ENCODE measurements around the gene ARHGAP15.

Gene ARHGAP15

DNA sequence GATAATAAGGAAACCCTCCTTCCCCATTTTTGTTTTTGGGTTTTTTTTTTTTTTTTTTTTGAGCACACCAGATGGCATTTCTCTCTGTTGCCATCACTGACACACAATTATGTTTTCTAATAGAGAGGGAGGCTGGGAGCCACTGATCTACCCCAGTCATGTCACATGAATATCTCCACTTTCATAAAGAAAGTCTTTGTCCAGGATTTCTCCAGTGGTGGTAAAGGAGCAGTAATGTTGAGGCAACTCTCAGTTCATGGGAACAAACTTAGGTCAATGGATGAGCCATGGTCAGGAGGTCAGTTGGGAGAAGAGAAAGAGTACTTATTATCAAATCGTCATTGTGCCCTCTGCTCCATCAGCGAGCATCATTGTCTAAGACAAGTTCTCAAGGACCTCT, 603.7 kb downstream of the ARHGAP15 start:
- DNase-seq: no peak

DNA sequence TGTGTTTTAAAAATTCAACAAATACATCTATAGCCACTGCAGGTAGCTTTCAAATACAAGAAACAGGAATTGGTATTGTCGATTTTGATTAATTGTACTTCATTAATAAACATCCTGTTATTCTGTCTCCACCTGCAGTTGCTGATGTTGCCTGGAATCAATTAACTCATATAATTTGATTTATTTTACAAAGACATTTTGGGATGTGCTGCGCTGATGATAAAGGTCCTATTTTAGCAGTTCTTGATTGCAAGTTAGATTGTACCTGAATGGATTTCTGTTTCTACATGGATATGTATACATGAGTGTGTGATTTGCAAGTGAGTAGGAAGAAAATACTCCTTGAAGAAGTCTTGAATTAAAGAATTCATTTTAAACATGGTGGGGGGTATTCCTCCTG, 605.3 kb downstream of the ARHGAP15 start:
- no peak for DNase-seq

DNA sequence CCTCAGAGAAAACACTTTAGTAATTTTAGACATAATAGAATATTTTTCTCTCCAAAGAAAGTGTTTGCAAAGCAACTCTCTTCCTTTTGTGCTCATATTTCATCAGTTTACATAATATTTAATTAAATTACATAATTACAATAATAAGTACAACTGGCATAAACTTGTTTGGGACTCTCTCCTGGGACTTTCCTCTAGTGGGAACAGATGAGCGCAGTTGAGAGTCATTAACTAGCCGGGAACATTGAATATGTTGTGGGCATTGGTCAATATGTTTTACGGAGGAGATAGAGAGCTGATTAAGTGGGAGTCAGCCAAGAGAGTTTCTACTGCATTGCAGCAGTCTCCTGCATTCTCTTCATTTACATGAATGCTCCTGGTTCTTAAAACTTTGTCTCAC, 607.7 kb downstream of the ARHGAP15 start:
- no peak for DNase-seq

DNA sequence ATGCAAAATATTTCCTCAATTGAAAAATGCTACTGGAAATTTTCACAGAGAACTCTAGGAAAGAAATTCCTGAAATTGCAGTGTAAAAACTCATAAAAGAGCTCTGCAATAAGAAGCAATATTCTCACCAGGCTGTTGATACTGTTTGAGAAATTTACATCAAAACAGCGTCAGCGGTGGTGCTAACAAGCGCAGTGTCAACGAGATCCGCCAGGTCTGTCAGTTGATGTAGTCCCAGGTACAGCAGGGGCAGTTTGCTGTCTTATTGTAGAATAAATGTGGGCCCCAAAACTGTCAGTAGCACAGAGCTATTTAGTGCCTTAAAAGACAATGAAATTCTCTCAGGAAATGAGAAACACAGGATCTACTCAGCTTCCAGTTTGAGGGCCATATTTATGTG, 611.2 kb downstream of the ARHGAP15 start:
- no peak for DNase-seq

DNA sequence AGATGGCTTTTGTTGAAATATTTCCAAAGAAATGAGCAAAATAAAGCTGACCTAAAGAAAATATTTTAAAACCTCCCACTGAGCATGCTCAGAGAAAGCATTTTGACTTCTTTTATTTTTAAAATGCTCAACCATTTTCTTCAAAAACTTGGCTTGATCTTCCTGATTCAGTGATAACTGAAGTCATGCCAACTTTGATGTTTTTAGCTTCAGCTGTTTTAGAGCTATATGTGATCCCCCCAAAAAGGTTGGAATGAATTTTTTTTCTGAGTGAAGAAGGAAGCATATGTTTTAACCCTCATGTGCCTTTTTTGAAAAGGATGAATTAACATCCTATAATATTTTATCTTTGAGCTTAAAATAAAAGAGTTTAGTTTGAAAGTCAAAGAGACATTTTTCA, 612.0 kb downstream of the ARHGAP15 start:
- DNase-seq: no peak

DNA sequence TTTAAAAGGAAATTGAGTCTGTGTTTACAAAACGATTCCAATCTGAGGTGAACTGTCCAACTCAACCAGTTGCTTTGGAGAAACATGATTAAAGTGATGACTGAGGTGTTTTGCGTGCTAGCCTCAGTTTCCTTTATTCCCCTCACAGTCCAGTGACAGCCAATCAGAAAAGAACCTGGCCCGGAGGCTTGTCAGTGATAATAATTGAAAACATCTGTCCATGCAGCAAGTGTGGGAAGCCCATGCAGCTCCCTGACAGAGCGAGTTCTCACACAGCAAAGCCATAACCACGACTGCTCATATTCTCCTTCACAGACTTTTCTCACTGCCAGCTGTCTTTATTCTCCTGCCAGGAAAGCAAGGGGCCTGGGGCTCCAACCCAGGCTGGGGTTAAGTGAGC, 613.4 kb downstream of the ARHGAP15 start:
- DNase-seq: no peak

DNA sequence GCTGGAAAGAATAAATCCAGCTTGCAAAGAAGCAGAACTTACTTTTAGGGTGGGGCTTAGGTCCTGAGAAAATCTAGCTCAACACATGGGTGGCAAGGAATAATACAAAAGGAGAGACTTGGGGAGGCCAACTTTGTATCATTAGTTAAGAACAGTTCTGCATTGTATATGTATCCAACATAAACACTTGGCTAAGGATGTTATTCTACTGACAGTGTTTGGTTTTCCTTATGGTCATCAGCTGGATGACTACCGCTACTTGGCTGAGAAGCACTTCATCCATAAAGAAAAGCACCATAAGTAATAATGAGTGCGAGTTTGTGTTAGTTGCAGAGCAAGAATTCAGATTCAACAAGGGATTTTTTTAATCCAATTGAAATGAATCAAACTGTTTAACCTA, 614.9 kb downstream of the ARHGAP15 start:
- DNase-seq: no peak

DNA sequence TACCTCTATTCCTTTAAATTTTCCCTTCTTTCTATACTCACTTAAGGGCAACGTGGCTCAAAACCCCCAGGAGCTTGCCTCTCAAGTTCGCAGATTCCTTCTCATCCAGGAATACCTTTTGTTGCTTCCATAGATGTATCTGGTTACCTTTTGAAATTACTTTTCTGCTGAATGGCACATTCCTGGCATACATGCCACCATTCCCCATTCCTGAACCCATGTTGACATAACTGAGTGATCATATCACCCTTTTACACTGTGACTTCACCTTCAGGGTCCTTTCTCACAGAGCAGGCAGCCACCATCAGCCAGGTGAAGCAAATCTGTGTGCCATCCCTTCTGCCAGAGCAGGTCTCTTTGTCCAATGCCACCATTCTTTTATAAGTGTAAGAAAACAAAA, 615.8 kb downstream of the ARHGAP15 start:
- DNase-seq: no peak

DNA sequence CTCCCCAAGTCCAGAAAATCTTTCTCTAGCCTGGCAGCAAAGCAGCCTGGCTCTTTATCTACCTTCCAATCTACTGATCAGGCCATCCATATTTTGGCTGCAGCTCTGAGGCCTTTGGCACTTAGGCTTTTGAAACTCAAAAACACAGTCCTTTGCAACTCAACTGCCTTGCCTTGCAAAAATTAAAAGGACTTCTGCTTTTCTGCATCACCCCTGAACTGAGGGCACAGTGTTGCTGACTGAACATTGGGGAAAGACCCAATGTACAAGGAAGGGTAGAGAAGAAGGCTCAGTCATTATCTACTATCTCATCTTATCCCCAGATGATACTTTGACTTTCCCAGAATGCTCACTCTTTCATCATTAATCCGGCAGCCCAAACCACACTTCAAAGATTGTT, 625.5 kb downstream of the ARHGAP15 start:
- no peak for DNase-seq

DNA sequence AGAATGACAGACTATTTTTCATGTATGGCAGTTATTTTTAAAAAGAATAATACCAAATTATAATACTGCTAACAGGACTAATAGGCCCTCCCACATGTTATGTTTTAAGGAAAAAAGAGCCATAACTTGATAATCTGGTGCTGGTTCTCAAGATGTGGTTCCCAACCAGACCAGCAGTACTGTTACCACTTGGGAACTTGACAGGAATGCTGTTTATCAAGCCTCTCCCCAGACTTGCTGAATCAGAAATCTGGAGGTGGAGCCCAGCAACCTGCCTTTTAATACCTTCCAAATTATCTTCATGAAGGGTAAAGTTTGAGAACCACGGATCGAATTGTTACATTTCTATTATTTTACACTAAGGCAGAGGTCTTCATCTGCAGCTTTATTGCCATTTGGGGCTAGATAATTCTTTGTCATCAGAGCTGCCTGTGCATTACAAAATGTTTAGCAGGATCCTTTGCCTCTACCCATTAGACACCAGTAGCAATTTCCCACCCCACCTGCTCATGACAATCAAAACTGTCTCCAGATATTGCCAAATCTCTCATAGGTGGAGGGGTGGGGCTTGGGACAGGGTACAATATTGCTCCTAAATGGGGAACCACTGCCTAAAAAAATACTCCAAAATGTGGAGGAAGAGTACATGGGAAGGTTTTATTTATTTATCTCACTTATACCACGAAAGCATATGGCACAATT, 629.6 kb downstream of the ARHGAP15 start:
- DNase-seq: no peak

DNA sequence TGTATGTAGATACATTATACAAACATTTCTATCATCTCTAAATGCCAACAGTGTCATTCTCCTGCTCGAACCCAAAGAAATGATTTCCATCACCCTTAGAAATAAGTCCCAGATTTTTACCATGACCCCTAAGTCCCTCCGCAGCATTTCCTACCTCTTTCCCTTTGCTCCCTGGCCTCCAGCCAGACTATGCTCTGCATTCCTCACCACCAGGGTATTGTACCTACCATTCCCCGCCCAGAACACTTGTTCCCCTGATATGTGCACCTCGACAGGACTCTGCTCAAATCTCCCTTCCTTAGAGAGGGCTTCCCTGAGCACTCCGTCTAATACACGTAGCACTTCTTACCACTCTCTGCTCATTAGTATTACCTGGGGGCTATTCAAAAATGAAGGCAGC, 630.2 kb downstream of the ARHGAP15 start:
- DNase-seq: no peak

DNA sequence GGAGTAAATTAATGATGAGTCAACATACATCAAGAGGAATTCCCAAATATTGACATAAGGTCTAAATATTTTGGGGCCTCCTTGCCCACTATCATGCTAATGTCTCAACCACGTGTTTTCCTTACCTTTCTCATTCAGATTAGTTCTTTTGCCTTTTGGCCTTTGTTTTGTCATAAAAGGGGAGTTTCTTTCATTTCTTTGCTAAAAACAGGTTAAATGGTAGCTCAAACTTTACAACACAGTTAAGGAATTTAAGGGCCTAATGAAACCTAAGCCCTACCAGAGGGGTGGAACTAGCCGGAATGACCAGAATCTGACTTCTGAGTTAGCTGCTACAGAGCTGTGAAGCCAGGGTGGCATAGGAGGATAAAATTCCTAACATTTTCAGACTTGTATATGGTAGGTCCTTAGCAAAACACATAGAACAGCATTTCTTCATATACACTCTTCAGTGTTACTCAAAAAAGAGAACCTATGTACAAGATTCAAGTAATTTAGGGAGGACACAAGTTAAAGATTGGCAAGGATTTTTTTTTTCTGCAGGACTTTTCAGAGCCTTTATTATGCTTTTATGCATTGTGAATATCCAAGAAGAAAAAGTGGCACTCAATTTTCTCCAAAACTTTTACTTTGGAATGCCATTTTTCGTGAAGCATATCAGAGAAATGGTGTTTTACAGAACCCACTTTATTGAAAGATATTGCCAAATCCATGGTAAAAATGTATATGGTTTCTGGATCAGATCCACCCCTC, 633.1 kb downstream of the ARHGAP15 start:
- DNase-seq: no peak

DNA sequence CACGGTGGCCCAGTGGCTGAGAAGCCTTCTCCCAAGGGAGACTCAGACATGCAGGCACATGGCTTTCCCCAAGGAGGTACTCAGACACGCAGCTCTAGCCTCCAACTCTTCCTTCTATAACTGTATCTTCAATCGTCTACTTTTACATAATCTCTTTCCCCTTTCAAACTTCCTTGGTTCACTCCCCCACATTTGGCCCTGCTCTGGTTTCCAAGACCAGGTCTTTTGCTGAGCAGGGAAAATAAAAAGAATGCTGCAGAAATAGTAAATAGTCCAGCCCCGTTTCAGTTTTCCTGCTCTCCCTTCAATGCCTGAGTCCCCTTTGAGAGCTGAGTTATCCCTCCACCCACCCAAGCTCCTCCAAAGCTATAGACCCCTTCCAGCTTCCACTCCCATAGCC, 635.0 kb downstream of the ARHGAP15 start:
- no peak for DNase-seq

DNA sequence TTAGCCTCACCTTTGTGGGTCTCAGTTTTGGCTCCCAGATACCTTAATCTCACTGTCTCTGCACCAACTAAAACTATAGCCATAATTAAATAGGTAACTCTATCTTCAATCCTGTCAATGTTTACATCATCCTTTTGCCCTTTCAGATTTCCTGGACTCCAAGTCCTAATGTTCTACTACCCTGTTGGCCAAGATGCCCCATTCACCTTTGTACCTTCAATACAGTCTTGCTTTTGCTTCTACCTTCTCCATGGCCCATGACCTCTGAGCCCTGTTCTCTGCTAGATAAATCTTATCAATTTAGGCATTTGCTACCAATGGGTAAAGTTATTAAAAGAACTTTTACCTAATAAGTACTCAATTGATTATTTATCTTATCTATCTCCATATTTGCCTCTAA, 635.5 kb downstream of the ARHGAP15 start:
- DNase-seq: no peak

DNA sequence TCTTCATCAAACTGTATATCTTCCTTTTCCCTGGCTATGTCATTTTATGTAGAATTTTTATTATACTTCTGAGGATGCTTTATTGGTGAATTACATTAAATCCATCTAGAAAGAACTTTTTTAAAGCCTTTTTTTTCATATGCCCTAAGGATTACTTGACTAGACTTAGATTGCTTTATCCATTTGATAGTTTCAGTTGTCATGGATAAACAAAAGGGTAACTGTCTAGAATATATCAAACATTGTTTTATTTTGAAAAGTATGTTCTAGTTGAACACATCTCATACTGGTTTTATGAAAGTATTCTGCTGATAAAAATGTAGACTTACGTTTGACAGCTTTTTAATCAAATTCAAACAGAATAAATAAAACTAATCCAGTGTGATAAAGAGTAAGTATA, 639.8 kb downstream of the ARHGAP15 start:
- no peak for DNase-seq

DNA sequence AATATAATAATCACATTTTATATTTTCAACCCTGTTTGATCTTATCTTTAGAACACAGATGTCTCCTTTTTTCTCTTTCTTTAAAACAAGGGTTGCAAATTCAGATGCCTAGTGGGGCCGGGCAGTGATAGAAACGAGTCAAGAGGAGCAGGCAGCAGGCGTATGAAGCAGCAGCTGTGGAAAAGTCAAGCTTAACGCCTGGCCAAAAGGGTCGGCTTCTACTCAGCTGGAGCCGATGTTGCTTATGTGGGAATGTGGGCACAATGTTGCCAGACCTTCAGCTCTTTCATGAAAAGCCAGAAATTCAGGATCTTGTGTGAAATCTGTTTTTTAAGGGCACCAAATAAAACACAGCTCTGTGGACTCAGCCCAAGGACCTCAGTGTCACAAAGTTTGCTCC, 642.7 kb downstream of the ARHGAP15 start:
- no peak for DNase-seq

DNA sequence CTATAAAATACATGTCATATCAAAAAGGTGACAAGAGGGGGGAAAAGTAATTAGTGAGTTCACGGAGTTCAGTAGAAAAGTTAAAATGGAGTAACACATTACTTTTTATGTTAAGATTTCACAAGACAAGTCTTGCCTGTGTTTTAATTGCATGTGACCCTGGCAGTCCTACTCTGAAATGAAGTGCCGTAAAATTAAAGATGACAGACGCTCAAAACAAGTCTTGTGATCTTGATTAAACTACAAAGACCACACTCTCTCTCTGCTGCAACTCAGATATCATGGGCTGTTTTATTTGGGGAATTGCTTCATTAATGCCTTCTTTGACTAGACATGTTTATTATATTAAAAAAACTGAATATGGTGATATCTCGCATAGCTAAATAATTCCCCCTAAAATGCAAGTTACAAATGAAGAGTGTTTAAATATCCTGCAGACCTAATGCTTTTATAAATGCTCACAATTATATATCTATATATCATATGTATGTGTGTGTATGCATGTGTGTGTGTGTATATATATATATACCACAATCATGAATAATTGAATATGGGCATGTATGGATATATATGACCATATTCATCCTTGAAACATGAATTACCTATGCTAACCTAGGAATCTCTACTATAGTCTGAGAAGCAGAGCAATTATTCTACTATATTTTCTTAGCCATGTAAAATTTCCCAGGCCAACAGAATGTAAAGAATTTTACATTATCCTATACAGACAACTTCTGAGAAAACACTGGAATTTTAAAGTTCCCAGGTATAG, 647.5 kb downstream of the ARHGAP15 start:
- DNase-seq: no peak

DNA sequence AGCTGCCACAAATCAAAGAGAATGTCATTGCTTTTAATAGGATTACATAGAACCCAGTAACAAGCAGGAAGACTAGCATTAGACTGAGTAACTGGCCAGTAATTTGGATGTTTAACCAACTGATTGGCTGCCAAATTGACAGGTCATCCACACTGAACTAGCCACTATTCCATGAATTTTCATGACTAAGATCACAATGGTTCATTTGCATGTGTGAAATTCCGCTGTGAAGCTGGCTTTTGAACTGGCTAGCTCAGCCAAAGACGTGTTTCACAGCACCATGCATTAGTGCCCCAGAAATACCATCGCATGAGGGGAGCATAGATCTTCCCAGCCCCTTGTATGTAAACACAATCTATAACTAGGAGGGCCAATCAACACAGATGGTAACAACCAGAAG, 649.8 kb downstream of the ARHGAP15 start:
- no peak for DNase-seq

DNA sequence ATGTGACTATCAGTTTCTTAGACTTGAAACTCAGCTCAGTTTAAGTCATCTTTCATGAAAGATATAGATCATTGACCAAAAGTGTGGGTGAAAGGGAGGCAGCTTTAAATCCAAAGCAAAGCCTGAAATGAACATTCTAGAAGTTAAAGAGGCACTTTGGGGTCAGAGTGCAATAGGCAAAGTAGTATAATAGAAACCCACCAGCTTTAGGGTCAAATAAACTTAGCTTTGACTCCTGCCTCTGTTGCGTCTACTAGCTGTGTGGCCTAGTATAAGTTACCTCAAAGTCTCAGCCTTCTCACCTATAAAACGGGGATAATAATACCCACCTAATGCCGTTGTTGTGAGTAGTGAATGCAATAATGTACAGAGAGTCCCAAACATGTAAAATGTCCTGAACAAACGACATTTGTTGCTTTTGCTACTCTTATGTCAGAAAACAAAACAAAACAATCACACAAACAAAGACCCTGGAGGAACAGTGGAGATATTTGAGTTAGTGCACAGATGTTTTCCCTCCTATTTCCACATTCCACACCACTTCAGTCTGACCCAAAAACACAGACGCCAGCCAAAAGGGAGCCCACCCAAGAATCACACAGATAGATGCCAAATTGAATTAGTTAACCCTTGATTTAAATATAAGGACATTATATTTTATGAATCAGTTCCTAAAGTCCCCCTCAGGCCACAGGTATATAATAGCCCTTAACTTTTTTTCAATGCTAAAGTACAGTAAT, 657.0 kb downstream of the ARHGAP15 start:
- DNase-seq: no peak

DNA sequence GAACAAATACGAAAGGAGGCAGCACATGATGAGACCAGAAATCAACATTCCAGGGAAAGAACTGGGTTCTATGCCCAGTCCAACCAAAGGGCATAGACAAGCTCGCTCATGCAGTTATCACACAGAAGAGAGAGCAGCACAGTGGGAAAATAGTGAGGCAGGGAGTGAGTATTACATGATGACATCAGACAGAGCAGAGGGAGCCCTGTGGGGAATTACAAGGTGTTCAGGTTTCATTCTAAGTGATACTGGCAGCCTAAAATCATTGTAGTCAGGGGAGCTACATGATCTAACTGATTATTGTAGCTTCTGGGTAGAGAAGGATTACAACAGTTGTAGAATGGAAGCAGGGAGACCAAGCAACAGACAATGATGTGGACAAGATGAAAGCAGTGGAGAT, 658.5 kb downstream of the ARHGAP15 start:
- no peak for DNase-seq

DNA sequence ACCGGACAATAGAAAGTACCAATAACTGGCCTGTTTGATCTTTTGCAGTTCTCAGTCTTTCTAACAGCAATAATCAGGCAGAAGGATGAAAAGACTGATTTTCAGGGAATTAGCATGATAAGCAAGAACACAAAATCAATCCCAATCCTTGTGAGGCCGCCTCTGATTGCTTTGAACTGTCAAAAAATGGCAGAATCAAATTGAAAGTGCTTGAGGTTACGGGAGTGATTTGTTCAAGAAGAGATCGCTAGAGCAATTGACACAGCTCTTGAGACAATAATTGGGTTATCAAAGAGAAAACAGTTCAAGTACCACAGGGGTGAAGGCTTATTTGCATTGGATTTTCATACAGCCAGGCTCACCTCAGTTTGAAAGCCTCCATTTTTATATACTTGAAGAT, 663.4 kb downstream of the ARHGAP15 start:
- DNase-seq: no peak

DNA sequence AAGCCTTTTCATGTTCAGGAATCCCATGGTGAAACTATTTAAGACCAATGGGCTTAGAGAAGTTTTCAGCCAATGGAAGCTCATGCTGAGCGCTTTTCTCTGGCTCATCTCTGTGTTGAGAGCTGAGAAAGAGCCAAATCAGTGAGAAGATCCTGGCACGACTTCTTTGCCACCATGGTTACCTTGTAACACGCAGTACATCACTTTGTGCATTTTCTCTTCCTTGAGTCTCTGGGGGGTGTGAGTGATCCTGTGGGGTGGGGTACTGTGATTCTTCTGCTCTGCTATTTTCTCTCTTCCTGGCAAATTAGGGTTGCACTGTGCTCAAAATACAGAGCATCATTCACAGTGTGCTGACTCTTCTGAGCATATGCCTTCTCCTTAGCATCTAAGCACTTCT, 664.2 kb downstream of the ARHGAP15 start:
- DNase-seq: no peak

DNA sequence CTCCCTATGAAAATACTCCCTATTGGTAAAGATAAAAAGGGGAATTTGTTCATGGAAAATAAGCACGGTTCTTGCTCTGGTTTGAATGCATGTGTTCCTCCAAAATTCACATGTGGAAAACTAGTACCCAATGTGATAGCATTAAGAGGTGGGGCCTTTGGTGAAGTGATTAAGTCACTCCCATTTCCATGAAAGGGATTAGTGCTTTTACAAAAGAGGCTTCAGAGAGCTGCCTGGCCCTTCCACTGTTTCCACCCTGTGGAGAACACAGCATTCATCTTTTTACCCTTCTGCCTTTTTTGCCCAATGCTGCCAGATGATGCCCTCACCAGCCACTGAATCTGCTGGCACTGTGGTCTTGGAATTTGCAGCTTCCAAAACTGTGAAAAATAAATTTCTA, 666.8 kb downstream of the ARHGAP15 start:
- no peak for DNase-seq

Data from CD4-positive, alpha-beta T cell treated with Interleukin-1 beta for 1 hour (primary cell).